GM18873 (cell line): Measurements from ENCODE around the gene TTC23.

Source experiments
- ATAC-seq: cut with Tn5 transposase; IDR thresholded peaks from one replicate; pipeline ENCODE4 v1.9.1; 2021; ENCODE audit warnings: mild to moderate bottlenecking, moderate library complexity, moderate number of reproducible peaks; ENCODE audit not compliant: unreplicated experiment, low FRiP score

TTC23 gene

GRCh38 chr15:99140590-99140989 is 108.8 kb downstream of the TTC23 start:
- ATAC-seq: no peak

GRCh38 chr15:99139276-99139675 is 110.1 kb downstream of the TTC23 start:
- ATAC-seq: no peak

- no peak for ATAC-seq
Measured at GRCh38 chr15:99138491-99138982, 110.8 kb downstream of the TTC23 start.

- ATAC-seq: no peak
Measured at GRCh38 chr15:99137877-99138276, 111.5 kb downstream of the TTC23 start.

GRCh38 chr15:99137111-99137546 is 112.3 kb downstream of the TTC23 start:
- no peak for ATAC-seq

GRCh38 chr15:99135194-99135593 is 114.2 kb downstream of the TTC23 start:
- ATAC-seq: peak; percentile 77

- ATAC-seq: no peak
Measured at GRCh38 chr15:99134317-99134821, 115.0 kb downstream of the TTC23 start.

GRCh38 chr15:99132634-99133287 is 116.6 kb downstream of the TTC23 start:
- ATAC-seq: no peak

GRCh38 chr15:99132122-99132521 is 117.3 kb downstream of the TTC23 start:
- no peak for ATAC-seq

- ATAC-seq: no peak
Measured at GRCh38 chr15:99131441-99132023, 117.8 kb downstream of the TTC23 start.

GRCh38 chr15:99130765-99131440 is 118.5 kb downstream of the TTC23 start:
- no peak for ATAC-seq

GRCh38 chr15:99130314-99130713 is 119.1 kb downstream of the TTC23 start:
- no peak for ATAC-seq

- ATAC-seq: no peak
Measured at GRCh38 chr15:99129644-99130043, 119.7 kb downstream of the TTC23 start.

- ATAC-seq: no peak
Measured at GRCh38 chr15:99128411-99128810, 121.0 kb downstream of the TTC23 start.

- ATAC-seq: no peak
Measured at GRCh38 chr15:99127773-99128172, 121.6 kb downstream of the TTC23 start.

GRCh38 chr15:99126930-99127329 is 122.5 kb downstream of the TTC23 start:
- ATAC-seq: no peak

- no peak for ATAC-seq
Measured at GRCh38 chr15:99126131-99126588, 123.2 kb downstream of the TTC23 start.

- ATAC-seq: no peak
Measured at GRCh38 chr15:99125061-99125891, 124.1 kb downstream of the TTC23 start.

GRCh38 chr15:99124641-99125040 is 124.7 kb downstream of the TTC23 start:
- no peak for ATAC-seq

GRCh38 chr15:99123713-99124451 is 125.5 kb downstream of the TTC23 start:
- ATAC-seq: no peak
